OCI-LY3 (cell line): ENCODE data around the gene DST.

ENCODE experiments used
- CTCF ChIP-seq: fragments of 200-600, 300-600 bp; sonication (generic); IDR thresholded peaks from 2 replicates; pipeline ENCODE4 v1.5.1; 2014; ENCODE audit warnings: antibody characterized with exemption, low read length, low read depth
- EZH2phosphoT487 ChIP-seq: fragments of 200-600 bp; shearing (Covaris generic); IDR thresholded peaks from 2 replicates; pipeline ENCODE4 v1.6.1; 2018; ENCODE audit warnings: antibody characterized with exemption, mixed run types, low read depth

- no peak for TF ChIP-seq CTCF
- TF ChIP-seq EZH2phosphoT487 = no peak
These were observed 223.5 kb downstream of the DST start for GRCh38 chr6:56419191-56419590.
